ENCODE data around the gene PRDM5. TPM values are rescaled to one million over a fixed set of nuclear protein-coding genes. Genes with fewer than 3 reads are reported as not detected.

Gene PRDM5
- total RNA-seq, 4 donors from 2014 or later: 17.7 to 49.9 (median 44.6) TPM

GRCh38 chr4:120921456-120922380 lies 808 bp downstream of the PRDM5 start:
- no peaks in the 10 kb centered on the region for H3K27me3 ChIP-seq
- intact Hi-C loops (cut with DNase I): no loop called here
- TF ChIP-seq CTCF (IDR thresholded peaks at IDR 0.05): no peak
- peak in 1 of 2 donors; percentile 82 for TF ChIP-seq POLR2A (IDR thresholded peaks at IDR 0.05)
- H3K9me3 ChIP-seq: no peaks in the 10 kb centered on the region
- H3K27ac ChIP-seq: peak overlapping the region; percentile 92 to 95 (median 94)
- no peaks in the 10 kb centered on the region for H3K36me3 ChIP-seq
- peaks cover 20 to 28% of the 10 kb centered on the region in 2 donors for H3K4me1 ChIP-seq
- peak; percentile 62 to 71 for DNase-seq
- WGBS, 2 donors: 4 to 5% methylated on average over 27 to 33 of the region's 51 CpGs
- H3K4me3 ChIP-seq (replicated peaks in 1 of 3): peak overlapping the region; percentile 53 to 87 (median 63)

GRCh38 chr4:120920666-120921065 lies 1.9 kb downstream of the PRDM5 start:
- 93% methylated on average over 2 of the region's 2 CpGs for WGBS, 2 donors

GRCh38 chr4:120919358-120919757 lies 3.2 kb downstream of the PRDM5 start:
- no peaks in the 10 kb centered on the region for H3K27me3 ChIP-seq
- H3K4me1 ChIP-seq: peaks cover 20 to 28% of the 10 kb centered on the region in 2 donors
- H3K9me3 ChIP-seq: no peaks in the 10 kb centered on the region
- H3K4me3 ChIP-seq (replicated peaks in 1 of 3): no peak overlapping the region
- TF ChIP-seq POLR2A (IDR thresholded peaks at IDR 0.05) (no peak), CTCF (IDR thresholded peaks at IDR 0.05) (peak in 3 of 6 experiments; percentile 38 to 57 (median 49))
- intact Hi-C loops (cut with DNase I): no loop called here
- H3K36me3 ChIP-seq: no peaks in the 10 kb centered on the region
- 49 to 57% methylated on average over 1 of the region's 1 CpG for WGBS, 2 donors
- DNase-seq: no peak
- peak overlapping the region; percentile 42 to 52 (median 44) for H3K27ac ChIP-seq

More at GRCh38 chr4:120920666-120921065, 1.9 kb downstream of the PRDM5 start:
- Histone ChIP-seq H3K27ac (peak overlapping the region in 1 of 3 donors; percentile 95), H3K4me3 (replicated peaks in 1 of 3) (no peak overlapping the region), H3K9me3 (no peaks in the 10 kb centered on the region), H3K27me3 (no peaks in the 10 kb centered on the region), H3K4me1 (peaks cover 20 to 28% of the 10 kb centered on the region in 2 donors), H3K36me3 (no peaks in the 10 kb centered on the region)
- no peak for DNase-seq
- intact Hi-C loops (cut with DNase I): no loop called here
- TF ChIP-seq POLR2A (IDR thresholded peaks at IDR 0.05) (no peak), CTCF (IDR thresholded peaks at IDR 0.05) (no peak)

GRCh38 chr4:120918788-120919187 lies 3.7 kb downstream of the PRDM5 start:
- Histone ChIP-seq H3K27ac (peak overlapping the region; percentile 42 to 52 (median 44)), H3K4me3 (replicated peaks in 1 of 3) (no peak overlapping the region), H3K9me3 (no peaks in the 10 kb centered on the region), H3K4me1 (peaks cover 20 to 28% of the 10 kb centered on the region in 2 donors), H3K36me3 (no peaks in the 10 kb centered on the region), H3K27me3 (no peaks in the 10 kb centered on the region)
- TF ChIP-seq CTCF (IDR thresholded peaks at IDR 0.05) (no peak), POLR2A (IDR thresholded peaks at IDR 0.05) (no peak)
- 53 to 62% methylated on average over 2 of the region's 2 CpGs for WGBS, 2 donors
- intact Hi-C loops (cut with DNase I): no loop called here
- peak; percentile 26 to 48 for DNase-seq

- DNase-seq: no peak
- intact Hi-C loops (cut with DNase I): no loop called here
- no peak overlapping the region for H3K4me3 ChIP-seq (replicated peaks in 1 of 3)
- H3K4me1 ChIP-seq: peaks cover 20 to 28% of the 10 kb centered on the region in 2 donors
- H3K27me3 ChIP-seq: no peaks in the 10 kb centered on the region
- H3K9me3 ChIP-seq: no peaks in the 10 kb centered on the region
- H3K36me3 ChIP-seq: no peaks in the 10 kb centered on the region
- TF ChIP-seq CTCF (IDR thresholded peaks at IDR 0.05) (no peak), POLR2A (IDR thresholded peaks at IDR 0.05) (no peak)
- 80 to 86% methylated on average over 2 of the region's 2 CpGs for WGBS, 2 donors
- H3K27ac ChIP-seq: no peak overlapping the region
Measured at GRCh38 chr4:120918092-120918491, 4.4 kb downstream of the PRDM5 start.

Data from thyroid gland (tissue), 4 donors.